GM23338 (cell line): ENCODE results near the gene GPR119. TPM values are rescaled to one million over a fixed set of nuclear protein-coding genes. Genes with fewer than 3 reads are reported as not detected.
"Not testable (repeated sequence)": the region's sequence is repeated elsewhere in the genome, so short reads cannot be mapped to it uniquely, and the experiment has no call there.

Experiments
- ATAC-seq: fragments of 200-7000 bp; cut with Tn5 transposase; 3 replicates; pipeline ENCODE4 v1.9.1; 2020
- DNase-seq: peaks from one replicate; pipeline ENCODE4 v3.0.0-alpha.2; 2015; ENCODE audit warnings: low spot score
- H2AFZ ChIP-seq: fragments of 200-600 bp; sonication (generic); 2 replicates; pipeline ENCODE4 v1.8.0; 2016; ENCODE audit warnings: antibody characterized with exemption, mild to moderate bottlenecking, moderate library complexity
- H3F3A ChIP-seq: fragments of 200-600 bp; sonication (generic); replicated peaks from 2 replicates; pipeline ENCODE4 v1.8.0; 2017; ENCODE audit warnings: antibody characterized with exemption, mixed run types, low read depth
- H3K27ac ChIP-seq: fragments of 200-600 bp; sonication (generic); 2 replicates; pipeline ENCODE4 v1.6.1; 2016; ENCODE audit warnings: low read depth
- H3K27me3 ChIP-seq: fragments of 200-600 bp; sonication (generic); 2 replicates; pipeline ENCODE4 v1.8.0; 2016; ENCODE audit warnings: mild to moderate bottlenecking, mixed run types, moderate library complexity; ENCODE audit not compliant: insufficient read depth
- H3K36me3 ChIP-seq: fragments of 200-600 bp; sonication (generic); 2 replicates; pipeline ENCODE4 v1.8.0; 2016; ENCODE audit warnings: mild to moderate bottlenecking; ENCODE audit not compliant: insufficient read depth
- H3K4me1 ChIP-seq: fragments of 200-600 bp; sonication (generic); 2 replicates; pipeline ENCODE4 v1.8.0; 2016; ENCODE audit warnings: mild to moderate bottlenecking, moderate library complexity; ENCODE audit not compliant: insufficient read depth
- H3K4me2 ChIP-seq: fragments of 200-600 bp; sonication (generic); 2 replicates; pipeline ENCODE4 v1.7.1; 2017; ENCODE audit warnings: mixed run types
- H3K4me3 ChIP-seq: fragments of 200-600 bp; sonication (generic); 2 replicates; pipeline ENCODE4 v1.6.1; 2016; ENCODE audit warnings: mixed run types
- H3K79me2 ChIP-seq: fragments of 200-600 bp; sonication (generic); replicated peaks from 2 replicates; pipeline ENCODE4 v1.8.0; 2017; ENCODE audit warnings: mild to moderate bottlenecking; ENCODE audit not compliant: insufficient read depth
- H3K9me2 ChIP-seq: fragments of 200-600 bp; sonication (generic); 2 replicates; pipeline ENCODE4 v1.8.0; 2017; ENCODE audit not compliant: insufficient read depth
- H4K20me1 ChIP-seq: fragments of 200-600 bp; sonication (generic); replicated peaks from 2 replicates; pipeline ENCODE4 v1.8.0; 2017; ENCODE audit warnings: mild to moderate bottlenecking; ENCODE audit not compliant: insufficient read depth
- H3K27ac Mint-ChIP-seq: 2 replicates; pipeline ENCODE4 v1.8.0; 2020; ENCODE audit warnings: inconsistent platforms, mild to moderate bottlenecking, moderate library complexity, mixed read lengths
- H3K27me3 Mint-ChIP-seq: 3 replicates; pipeline ENCODE4 v1.8.0; 2022; ENCODE audit warnings: low read depth, mild to moderate bottlenecking, moderate library complexity, mixed read lengths, inconsistent platforms; ENCODE audit not compliant: insufficient read depth, poor library complexity
- H3K36me3 Mint-ChIP-seq: 3 replicates; pipeline ENCODE4 v1.8.0; 2021; ENCODE audit warnings: low read depth, mild to moderate bottlenecking, inconsistent platforms, moderate library complexity, mixed read lengths
- H3K4me1 Mint-ChIP-seq: 3 replicates; pipeline ENCODE4 v1.8.0; 2020; ENCODE audit warnings: mild to moderate bottlenecking, inconsistent platforms, mixed read lengths
- H3K4me3 Mint-ChIP-seq: 3 replicates; pipeline ENCODE4 v1.8.0; 2021; ENCODE audit warnings: moderate library complexity, mild to moderate bottlenecking, inconsistent platforms, mixed read lengths
- H3K9me3 Mint-ChIP-seq: 3 replicates; pipeline ENCODE4 v1.8.0; 2020; ENCODE audit warnings: moderate library complexity, mild to moderate bottlenecking, inconsistent platforms, mixed read lengths
- ETS1 ChIP-seq: IDR thresholded peaks from 2 replicates; pipeline ENCODE4 v1.6.1; 2016; ENCODE audit warnings: antibody characterized with exemption
- EZH2 ChIP-seq: fragments of 200-600 bp; sonication (generic); IDR thresholded peaks from one replicate; pipeline ENCODE4 v1.8.0; 2017; ENCODE audit warnings: antibody characterized with exemption, mild to moderate bottlenecking, low read depth; ENCODE audit not compliant: unreplicated experiment
- EZH2phosphoT487 ChIP-seq: fragments of 200-600 bp; sonication (generic); IDR thresholded peaks from one replicate; pipeline ENCODE4 v1.8.1; 2018; ENCODE audit warnings: antibody characterized with exemption; ENCODE audit not compliant: unreplicated experiment
- JUNB ChIP-seq: IDR thresholded peaks from one replicate; pipeline ENCODE4 v1.6.1; 2016; ENCODE audit warnings: antibody characterized with exemption; ENCODE audit not compliant: unreplicated experiment
- POLR2AphosphoS5 ChIP-seq: IDR thresholded peaks from 2 replicates; pipeline ENCODE4 v1.6.1; 2016; ENCODE audit warnings: antibody characterized with exemption, low read depth
- REST ChIP-seq: IDR thresholded peaks from one replicate; pipeline ENCODE4 v1.6.1; 2018; ENCODE audit warnings: antibody characterized with exemption; ENCODE audit not compliant: unreplicated experiment
- ZNF114 ChIP-seq: fragments of 250-450 bp; sonication (Bioruptor Pico); IDR thresholded peaks from 2 replicates; pipeline ENCODE4 v1.5.0; 2020; ENCODE audit warnings: mild to moderate bottlenecking, moderate library complexity
- ZNF331 ChIP-seq: fragments of 250-450 bp; sonication (Bioruptor Pico); IDR thresholded peaks from 2 replicates; pipeline ENCODE4 v1.5.0; 2020; ENCODE audit warnings: low read depth, mild to moderate bottlenecking, moderate library complexity
- polyA plus RNA-seq: library from polyadenylated mRNA; unstranded; fragments of >200 nt; fragmentation: Nextera tagmentation; extraction: Ambion mirVana; gene quantifications from 2 replicates; pipeline ENCODE4 v1.2.1, GENCODE V29; 2016
- total RNA-seq: library from RNA; depleted of rRNA; stranded (reverse); fragments of >200 nt; shearing (Covaris generic); gene quantifications from 2 replicates; pipeline ENCODE4 v1.2.3, GENCODE V29; 2014
- TF ChIP-seq, protein P1 (sequence below), 2 experiments: fragments of 200-600 bp in 1 of 2; sonication (generic) in 1 of 2; conservative IDR thresholded peaks; 2 replicates each; pipeline versions ENCODE4 v1.5.1 to v1.6.1; 2016 to 2017; ENCODE audit warnings: antibody characterized with exemption in 2 of 2, low read depth in 2 of 2, mild to moderate bottlenecking in 2 of 2, moderate library complexity in 1 of 2

GPR119 gene
- total and polyA plus RNA-seq, 2 experiments from 2014 or later = not detected

DNA sequence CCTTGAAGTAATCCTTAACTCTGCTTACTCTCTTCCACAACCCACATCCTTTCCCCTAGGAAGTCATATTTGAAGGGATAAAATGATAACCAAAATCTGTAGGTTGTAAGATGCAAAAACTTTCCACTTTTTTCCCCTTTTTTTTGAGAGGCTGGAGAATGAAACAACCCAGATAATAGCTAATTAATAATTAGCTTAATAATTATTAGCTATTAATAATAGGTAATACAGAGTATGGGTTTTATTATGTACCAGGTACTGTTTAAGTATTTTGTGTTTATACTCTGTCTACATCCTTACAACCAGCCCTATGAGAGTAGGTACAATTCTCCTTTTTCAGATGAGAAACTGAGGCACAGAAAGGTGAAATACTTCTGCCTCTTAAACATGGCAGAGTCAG, 9.4 kb downstream of the GPR119 start (continued):
- TF ChIP-seq EZH2phosphoT487 = no peak
- TF ChIP-seq JUNB = no peak
- TF ChIP-seq ZNF114 (CRISPR knock-in tag) = no peak
- TF ChIP-seq POLR2AphosphoS5 = no peak
- TF ChIP-seq, protein P1, sequence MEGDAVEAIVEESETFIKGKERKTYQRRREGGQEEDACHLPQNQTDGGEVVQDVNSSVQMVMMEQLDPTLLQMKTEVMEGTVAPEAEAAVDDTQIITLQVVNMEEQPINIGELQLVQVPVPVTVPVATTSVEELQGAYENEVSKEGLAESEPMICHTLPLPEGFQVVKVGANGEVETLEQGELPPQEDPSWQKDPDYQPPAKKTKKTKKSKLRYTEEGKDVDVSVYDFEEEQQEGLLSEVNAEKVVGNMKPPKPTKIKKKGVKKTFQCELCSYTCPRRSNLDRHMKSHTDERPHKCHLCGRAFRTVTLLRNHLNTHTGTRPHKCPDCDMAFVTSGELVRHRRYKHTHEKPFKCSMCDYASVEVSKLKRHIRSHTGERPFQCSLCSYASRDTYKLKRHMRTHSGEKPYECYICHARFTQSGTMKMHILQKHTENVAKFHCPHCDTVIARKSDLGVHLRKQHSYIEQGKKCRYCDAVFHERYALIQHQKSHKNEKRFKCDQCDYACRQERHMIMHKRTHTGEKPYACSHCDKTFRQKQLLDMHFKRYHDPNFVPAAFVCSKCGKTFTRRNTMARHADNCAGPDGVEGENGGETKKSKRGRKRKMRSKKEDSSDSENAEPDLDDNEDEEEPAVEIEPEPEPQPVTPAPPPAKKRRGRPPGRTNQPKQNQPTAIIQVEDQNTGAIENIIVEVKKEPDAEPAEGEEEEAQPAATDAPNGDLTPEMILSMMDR (conservative IDR thresholded peaks at IDR 0.05; ENCODE audit: low read depth in 2 of 2) = no peak

- not testable (repeated sequence) for H3K9me3 Mint-ChIP-seq, H3K4me1 ChIP-seq, H3K4me3 ChIP-seq, H3K27me3 ChIP-seq, H3K9me2 ChIP-seq, H3K4me2 ChIP-seq, H3K4me1 Mint-ChIP-seq, H3K79me2 ChIP-seq, ATAC-seq, H4K20me1 ChIP-seq, H3K36me3 Mint-ChIP-seq, H3K27ac ChIP-seq, H3K27me3 Mint-ChIP-seq, H3K36me3 ChIP-seq, H2AFZ ChIP-seq, DNase-seq, H3K4me3 Mint-ChIP-seq, H3F3A ChIP-seq, H3K27ac Mint-ChIP-seq
Observed at GRCh38 chrX:130352050-130352449, 33.4 kb downstream of the GPR119 start.

- ATAC-seq = no peak
- H3K27me3 Mint-ChIP-seq = no peaks in the 10 kb centered on the region
Observed at GRCh38 chrX:130351567-130351966, 33.9 kb downstream of the GPR119 start.

GRCh38 chrX:130347321-130347720, 38.2 kb downstream of the GPR119 start:
- H3K4me1 Mint-ChIP-seq = peaks cover 17% of the 10 kb centered on the region
- no peaks in the 10 kb centered on the region; the same call in 2 of the 3 replicates for H3K9me3 Mint-ChIP-seq
- no peaks in the 10 kb centered on the region for H4K20me1 ChIP-seq
- no peaks in the 10 kb centered on the region for H3F3A ChIP-seq
- no peak for DNase-seq
- H3K4me2 ChIP-seq = no peak overlapping the region
- no peaks in the 10 kb centered on the region for H3K9me2 ChIP-seq
- H3K27me3 Mint-ChIP-seq = no peaks in the 10 kb centered on the region
- no peaks in the 10 kb centered on the region for H3K79me2 ChIP-seq
- H3K27ac ChIP-seq = no peak overlapping the region
- H3K27me3 ChIP-seq = no peaks in the 10 kb centered on the region
- peaks cover 10% of the 10 kb centered on the region; the same call in 1 of the 2 replicates for H3K4me1 ChIP-seq
- no peak for ATAC-seq
- H3K4me3 Mint-ChIP-seq = no peak overlapping the region
- no peak overlapping the region for H3K27ac Mint-ChIP-seq
- H2AFZ ChIP-seq = no peak overlapping the region
- no peak overlapping the region for H3K4me3 ChIP-seq
- H3K36me3 ChIP-seq = peaks cover 4% of the 10 kb centered on the region; the same call in 1 of the 2 replicates
- H3K36me3 Mint-ChIP-seq = peaks cover 3% of the 10 kb centered on the region; the same call in 1 of the 3 replicates
- TF ChIP-seq REST (no peak), ZNF331 (no peak), ETS1 (no peak), EZH2 (no peak), EZH2phosphoT487 (no peak), POLR2AphosphoS5 (no peak)
- TF ChIP-seq, protein P1 (conservative IDR thresholded peaks at IDR 0.05; ENCODE audit: low read depth in 2 of 2) = no peak

More at GRCh38 chrX:130351567-130351966, 33.9 kb downstream of the GPR119 start:
- Histone ChIP-seq H3K27ac (no peak overlapping the region), H3F3A (no peaks in the 10 kb centered on the region), H2AFZ (no peak overlapping the region), H3K79me2 (no peaks in the 10 kb centered on the region), H4K20me1 (no peaks in the 10 kb centered on the region), H3K4me3 (no peak overlapping the region), H3K4me1 (no peaks in the 10 kb centered on the region), H3K4me2 (no peak overlapping the region), H3K27me3 (no peaks in the 10 kb centered on the region), H3K36me3 (peaks cover 4% of the 10 kb centered on the region; the same call in 1 of the 2 replicates), H3K9me2 (no peaks in the 10 kb centered on the region)
- H3K36me3 Mint-ChIP-seq = peaks cover 3% of the 10 kb centered on the region; the same call in 1 of the 3 replicates
- no peaks in the 10 kb centered on the region; the same call in 2 of the 3 replicates for H3K9me3 Mint-ChIP-seq
- DNase-seq = no peak
- H3K4me1 Mint-ChIP-seq = no peaks in the 10 kb centered on the region
- no peak overlapping the region for H3K27ac Mint-ChIP-seq
- H3K4me3 Mint-ChIP-seq = no peak overlapping the region
- no peak for TF ChIP-seq JUNB
